Coronary artery (tissue), 2 donors: ENCODE results near the gene UBALD2.
"Not testable (repeated sequence)": the region's sequence is repeated elsewhere in the genome, so short reads cannot be mapped to it uniquely, and the experiment has no call there.

ENCODE experiments used
- DNase-seq: peaks from one replicate; pipeline ENCODE4 v3.0.0-alpha.2; 2017; ENCODE audit warnings: low spot score
- H3K27ac ChIP-seq, 2 donors: fragments of 200-600 bp; sonication (generic); one replicate each; pipeline ENCODE4 v1.5.1; 2016 to 2019
- H3K4me3 ChIP-seq: fragments of 200-600 bp; sonication (generic); 2 replicates; pipeline ENCODE4 v1.5.1; 2016; ENCODE audit warnings: mild to moderate bottlenecking, moderate library complexity
- TF ChIP-seq, protein P1 (sequence below): fragments of 200-600 bp; sonication (generic); IDR thresholded peaks from one replicate; pipeline ENCODE4 v1.5.1; 2019; ENCODE audit warnings: antibody characterized with exemption

UBALD2 gene

DNA sequence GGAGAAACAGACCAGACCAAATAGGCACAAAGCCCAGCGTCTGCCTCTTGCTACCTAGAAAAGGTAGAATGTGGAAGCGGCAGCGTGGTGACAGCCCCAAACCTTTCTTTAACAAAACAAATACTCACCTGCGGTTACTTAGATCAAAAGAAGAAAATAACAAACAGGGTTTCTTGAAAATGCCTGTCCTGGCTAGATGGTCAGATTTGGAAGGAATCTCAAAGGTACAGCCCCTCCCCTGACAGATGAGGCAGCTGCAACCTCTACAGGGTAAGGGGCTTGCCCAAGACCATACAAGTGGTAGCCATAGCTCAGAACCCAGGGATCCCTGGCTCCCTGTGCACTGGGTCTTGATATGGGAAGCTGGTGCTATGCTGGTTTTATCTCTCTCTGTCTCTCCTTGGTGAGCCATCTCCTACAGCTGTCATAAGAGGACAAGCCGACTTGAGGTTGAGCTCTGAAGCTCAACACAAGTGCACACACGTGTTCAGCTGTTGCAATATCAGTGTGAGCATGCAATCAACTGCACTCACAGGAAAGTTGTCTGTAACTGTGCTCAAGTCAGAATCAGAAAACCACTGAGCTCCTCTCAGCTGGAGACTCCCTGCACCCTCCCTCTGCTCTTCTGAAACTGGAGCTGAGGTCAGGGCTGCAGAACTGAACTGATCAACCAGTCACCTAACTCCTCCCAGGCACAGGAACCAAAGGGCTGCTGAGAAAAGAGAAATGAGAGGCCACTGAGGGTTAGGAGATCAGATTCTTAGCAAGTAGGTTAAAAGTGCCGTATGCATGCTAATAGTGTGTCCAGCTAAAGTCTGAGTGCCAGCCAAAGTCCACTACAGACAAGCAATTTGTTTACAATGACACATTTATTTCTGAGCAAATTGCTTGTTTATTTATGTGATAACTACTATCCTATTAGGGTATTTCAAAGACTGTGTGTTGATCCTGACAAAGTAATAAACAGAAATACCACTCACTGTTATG lies 18.8 kb upstream of the UBALD2 start:
- H3K27ac ChIP-seq, result no peak overlapping the region
- no peak for DNase-seq
- TF ChIP-seq, protein P1, sequence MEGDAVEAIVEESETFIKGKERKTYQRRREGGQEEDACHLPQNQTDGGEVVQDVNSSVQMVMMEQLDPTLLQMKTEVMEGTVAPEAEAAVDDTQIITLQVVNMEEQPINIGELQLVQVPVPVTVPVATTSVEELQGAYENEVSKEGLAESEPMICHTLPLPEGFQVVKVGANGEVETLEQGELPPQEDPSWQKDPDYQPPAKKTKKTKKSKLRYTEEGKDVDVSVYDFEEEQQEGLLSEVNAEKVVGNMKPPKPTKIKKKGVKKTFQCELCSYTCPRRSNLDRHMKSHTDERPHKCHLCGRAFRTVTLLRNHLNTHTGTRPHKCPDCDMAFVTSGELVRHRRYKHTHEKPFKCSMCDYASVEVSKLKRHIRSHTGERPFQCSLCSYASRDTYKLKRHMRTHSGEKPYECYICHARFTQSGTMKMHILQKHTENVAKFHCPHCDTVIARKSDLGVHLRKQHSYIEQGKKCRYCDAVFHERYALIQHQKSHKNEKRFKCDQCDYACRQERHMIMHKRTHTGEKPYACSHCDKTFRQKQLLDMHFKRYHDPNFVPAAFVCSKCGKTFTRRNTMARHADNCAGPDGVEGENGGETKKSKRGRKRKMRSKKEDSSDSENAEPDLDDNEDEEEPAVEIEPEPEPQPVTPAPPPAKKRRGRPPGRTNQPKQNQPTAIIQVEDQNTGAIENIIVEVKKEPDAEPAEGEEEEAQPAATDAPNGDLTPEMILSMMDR, result no peak
- H3K4me3 ChIP-seq, result no peak overlapping the region

DNA sequence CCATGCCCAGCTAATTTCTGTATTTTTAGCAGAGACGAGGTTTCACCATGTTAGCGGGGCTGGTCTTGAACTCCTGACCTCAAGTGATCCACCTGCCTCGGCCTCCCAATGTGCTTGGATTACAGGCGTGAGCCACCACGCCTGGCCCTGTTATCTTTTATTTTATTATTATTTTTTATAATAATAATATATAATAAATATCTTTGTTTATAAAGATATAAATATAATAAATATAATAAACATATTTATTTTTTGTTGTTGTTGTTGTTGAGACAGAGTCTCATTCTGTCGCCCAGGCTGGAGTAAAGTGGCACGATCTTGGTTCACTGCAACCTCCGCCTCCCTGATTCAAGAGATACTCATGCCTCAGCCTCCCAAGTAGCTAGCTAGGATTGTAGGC lies 17.8 kb upstream of the UBALD2 start:
- H3K27ac ChIP-seq, result no peak overlapping the region
- DNase-seq, result no peak
- H3K4me3 ChIP-seq, result no peak overlapping the region
- TF ChIP-seq, protein P1, result no peak

DNA sequence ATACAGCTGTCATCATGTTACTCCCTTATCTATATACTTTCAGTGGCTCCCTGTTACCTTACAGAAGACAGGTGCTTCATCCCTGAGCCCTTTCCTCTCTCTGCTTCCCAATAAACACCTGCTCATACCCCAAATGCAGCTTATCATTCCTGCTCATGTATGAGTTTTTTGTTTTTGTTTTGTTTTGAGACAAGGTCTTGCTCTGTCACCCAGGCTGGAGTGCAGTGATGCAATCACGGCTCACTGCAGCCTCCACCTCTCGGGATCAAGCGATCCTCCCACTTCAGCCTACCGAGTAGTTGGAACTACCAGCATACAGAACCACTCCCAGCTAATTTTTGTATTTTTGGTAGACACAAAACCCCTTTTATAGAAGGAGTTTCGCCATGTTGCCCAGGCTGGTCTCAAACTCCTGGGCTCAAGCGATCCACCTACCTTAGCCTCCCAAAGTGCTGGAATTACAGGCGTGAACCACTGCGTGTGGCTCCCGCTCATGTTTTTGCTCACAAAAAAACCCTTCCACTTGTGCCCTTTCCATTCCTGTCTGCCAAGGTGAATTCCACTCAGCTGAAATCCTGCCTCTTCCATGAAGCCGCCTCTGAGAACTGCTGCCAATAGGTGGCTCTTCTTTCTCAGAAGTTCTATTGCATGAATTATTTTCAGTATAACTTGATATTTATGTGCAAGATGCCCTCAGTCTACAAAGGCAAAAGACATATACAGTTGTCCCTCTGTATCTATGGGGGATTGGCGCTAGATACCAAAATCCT lies 16.9 kb upstream of the UBALD2 start:
- Histone ChIP-seq H3K4me3 (no peak overlapping the region), H3K27ac (no peak overlapping the region)
- TF ChIP-seq, protein P1, result no peak
- no peak for DNase-seq

DNA sequence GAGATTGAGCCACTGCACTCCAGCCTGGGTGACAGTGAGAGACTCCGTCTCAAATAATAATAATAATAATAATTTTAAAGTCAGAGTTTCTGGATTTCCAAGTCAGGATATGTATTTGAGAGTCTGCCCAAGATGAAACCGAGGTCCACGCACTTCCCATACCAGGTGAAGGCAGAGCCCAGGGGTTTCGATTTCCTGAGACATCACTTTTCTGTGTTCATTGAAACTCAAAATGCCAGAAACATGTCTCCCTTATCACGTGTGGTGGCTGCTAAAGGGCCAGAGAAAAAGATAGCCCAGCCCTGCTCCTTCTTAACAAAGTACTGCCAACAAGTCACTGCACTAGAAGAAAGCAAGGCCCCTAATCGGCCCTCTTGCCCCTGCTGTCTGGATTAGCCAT lies 15.0 kb upstream of the UBALD2 start:
- Histone ChIP-seq H3K27ac (no peak overlapping the region), H3K4me3 (no peak overlapping the region)
- no peak for DNase-seq
- TF ChIP-seq, protein P1, result no peak

DNA sequence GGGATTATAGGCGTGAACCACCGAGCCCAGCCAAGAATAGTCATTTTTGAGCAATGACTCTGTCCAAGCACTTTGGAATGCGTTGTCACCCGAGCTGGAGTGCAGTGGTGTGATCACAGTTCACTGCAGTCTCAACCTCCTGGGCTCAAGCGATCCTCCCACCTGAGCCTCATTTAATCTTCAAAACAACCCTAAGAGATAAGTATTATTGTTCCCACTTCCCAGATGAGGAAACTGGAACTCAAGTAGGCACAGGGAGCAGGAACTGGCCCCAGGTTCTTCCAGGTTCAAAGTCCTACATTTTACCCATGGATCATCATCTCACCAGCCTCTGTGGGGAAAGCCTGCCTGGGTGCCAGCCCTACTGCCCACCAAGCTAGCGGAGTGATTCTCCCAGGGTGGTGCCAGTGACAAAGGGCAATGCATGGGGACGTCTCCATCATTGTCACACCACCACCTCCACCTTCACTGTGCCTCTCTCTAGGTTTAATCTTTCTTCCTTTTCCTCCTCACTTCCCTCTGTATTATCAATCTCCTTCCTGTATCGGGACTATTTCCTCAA lies 13.6 kb upstream of the UBALD2 start:
- TF ChIP-seq, protein P1, result no peak
- Histone ChIP-seq H3K27ac (peak overlapping the region; percentile 42 to 80), H3K4me3 (no peak overlapping the region)
- DNase-seq, result no peak

DNA sequence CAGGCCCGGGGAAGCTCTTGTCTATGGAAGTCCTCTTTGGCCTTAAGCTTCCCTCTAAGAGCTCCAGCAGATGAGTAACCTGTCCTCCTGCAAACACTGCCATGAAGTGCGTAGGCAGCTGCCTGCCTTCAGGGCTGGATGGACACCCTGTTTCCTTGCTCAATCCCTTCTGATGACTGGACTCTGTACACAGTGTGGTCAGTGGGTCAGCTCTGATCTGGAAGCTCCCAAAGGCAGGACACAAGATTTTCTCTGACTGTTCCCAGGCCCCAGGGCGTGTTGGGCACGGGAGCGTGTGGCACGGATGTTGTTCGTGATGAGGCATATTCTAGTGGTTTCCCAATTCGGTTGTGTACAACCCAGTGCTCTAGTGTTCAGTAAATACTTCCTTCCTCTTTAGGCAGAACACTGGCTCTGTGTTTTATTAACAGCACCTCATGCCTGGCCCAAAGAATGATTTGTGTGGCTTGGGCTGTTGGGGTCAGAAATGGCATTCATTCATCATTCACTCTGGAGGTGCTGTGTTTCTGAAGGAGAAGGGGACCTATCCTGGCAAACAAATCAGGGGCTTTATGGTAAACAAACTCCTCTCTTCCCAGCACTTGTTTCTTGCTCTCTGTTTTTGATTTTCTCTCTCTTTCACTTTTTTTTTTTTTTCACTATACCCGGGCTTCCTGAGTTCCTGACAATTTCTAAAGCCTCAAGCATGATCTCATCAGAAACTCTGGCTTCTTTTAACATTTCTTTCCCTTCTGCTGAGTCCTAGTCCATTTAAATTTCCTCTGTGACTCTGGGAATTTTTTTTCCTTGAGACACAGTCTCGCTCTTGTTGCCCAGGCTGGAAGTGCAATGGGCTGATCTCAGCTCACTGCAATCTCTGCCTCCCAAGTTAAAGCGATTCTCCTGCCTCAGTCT lies 12.9 kb upstream of the UBALD2 start:
- H3K27ac ChIP-seq, result peak overlapping the region; percentile 42 to 83
- TF ChIP-seq, protein P1, result no peak
- no peak overlapping the region for H3K4me3 ChIP-seq
- DNase-seq, result no peak

DNA sequence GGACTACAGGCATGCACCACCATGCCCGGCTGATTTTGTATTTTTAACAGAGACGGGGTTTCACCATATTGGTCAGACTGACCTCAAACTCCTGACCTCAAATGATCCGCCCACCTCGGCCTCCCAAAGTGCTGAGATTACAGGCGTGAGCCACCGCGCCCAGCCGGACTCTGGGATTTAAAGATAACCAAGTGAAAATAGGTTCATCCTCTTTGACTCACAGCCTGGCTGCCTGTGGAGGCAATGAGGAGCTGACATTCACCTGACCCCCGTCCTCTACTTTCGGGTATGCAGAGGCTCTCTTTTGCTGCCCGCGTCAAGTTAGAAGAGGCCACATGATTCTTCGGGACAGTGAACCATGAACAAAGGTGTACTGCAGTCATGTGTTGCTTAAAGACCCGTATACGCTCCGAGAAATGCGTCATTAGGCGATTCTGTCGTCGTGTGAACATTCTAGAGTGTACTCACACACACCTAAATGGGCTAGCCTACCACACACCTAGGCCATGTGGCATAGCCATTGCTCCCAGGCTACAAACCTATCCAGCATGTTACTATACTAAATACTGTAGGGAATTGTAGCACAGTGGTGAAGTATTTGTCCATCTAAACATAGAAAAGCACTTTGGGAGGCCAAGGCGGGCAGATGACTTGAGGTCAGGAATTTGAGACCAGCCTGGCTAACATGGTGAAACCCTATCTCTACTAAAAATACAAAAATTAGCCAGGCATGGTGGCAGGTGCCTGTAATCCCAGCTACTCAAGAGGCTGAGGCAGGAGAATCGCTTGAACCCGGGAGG lies 12.0 kb upstream of the UBALD2 start:
- DNase-seq, H3K4me3 ChIP-seq: not testable (repeated sequence)
- peak overlapping the region in 1 of 2 donors; percentile 83 for H3K27ac ChIP-seq
